Mesothelial cell of epicardium (in vitro differentiated cells): Measurements from ENCODE around the gene RNF141. TPM values are rescaled to one million over a fixed set of nuclear protein-coding genes. Genes with fewer than 3 reads are reported as not detected.

ENCODE experiments used
- DNase-seq, 2 experiments: peaks; one replicate each; pipeline ENCODE4 v3.0.0; 2021; ENCODE audit warnings: low spot score in 2 of 2; ENCODE audit not compliant: unreplicated experiment in 2 of 2
- H3K27ac Mint-ChIP-seq: 2 replicates; pipeline ENCODE4 v1.8.0; 2021; ENCODE audit warnings: mixed read lengths
- H3K27me3 Mint-ChIP-seq: 2 replicates; pipeline ENCODE4 v1.8.0; 2021; ENCODE audit warnings: low read depth, mixed read lengths
- H3K36me3 Mint-ChIP-seq: 2 replicates; pipeline ENCODE4 v1.8.0; 2021; ENCODE audit warnings: mixed read lengths
- H3K4me1 Mint-ChIP-seq: 2 replicates; pipeline ENCODE4 v1.8.0; 2021; ENCODE audit warnings: mixed read lengths
- H3K4me3 Mint-ChIP-seq: 2 replicates; pipeline ENCODE4 v1.8.0; 2021; ENCODE audit warnings: mild to moderate bottlenecking, moderate library complexity, mixed read lengths
- H3K9me3 Mint-ChIP-seq: 2 replicates; pipeline ENCODE4 v1.8.0; 2021; ENCODE audit warnings: mixed read lengths
- total RNA-seq: library from RNA; stranded (reverse); gene quantifications from 3 replicates; pipeline ENCODE4 v1.2.1, GENCODE V29; 2021
- TF ChIP-seq, protein P1 (sequence below): fragments of 200-600 bp; sonication (generic); IDR thresholded peaks from one replicate; pipeline ENCODE4 v1.5.0; 2021; ENCODE audit warnings: antibody characterized with exemption; ENCODE audit not compliant: unreplicated experiment

The RNF141 gene
- total RNA-seq, 1 donor from 2014 or later = 24.9 TPM

GRCh38 chr11:10561947-10562346 lies 21.0 kb upstream of the RNF141 start:
- no peaks in the 10 kb centered on the region for H3K9me3 Mint-ChIP-seq
- no peak for DNase-seq
- no peak overlapping the region for H3K4me3 Mint-ChIP-seq
- H3K36me3 Mint-ChIP-seq = no peaks in the 10 kb centered on the region
- H3K27me3 Mint-ChIP-seq = peaks cover 3% of the 10 kb centered on the region
- H3K27ac Mint-ChIP-seq = no peak overlapping the region
- H3K4me1 Mint-ChIP-seq = no peaks in the 10 kb centered on the region
- TF ChIP-seq, protein P1, sequence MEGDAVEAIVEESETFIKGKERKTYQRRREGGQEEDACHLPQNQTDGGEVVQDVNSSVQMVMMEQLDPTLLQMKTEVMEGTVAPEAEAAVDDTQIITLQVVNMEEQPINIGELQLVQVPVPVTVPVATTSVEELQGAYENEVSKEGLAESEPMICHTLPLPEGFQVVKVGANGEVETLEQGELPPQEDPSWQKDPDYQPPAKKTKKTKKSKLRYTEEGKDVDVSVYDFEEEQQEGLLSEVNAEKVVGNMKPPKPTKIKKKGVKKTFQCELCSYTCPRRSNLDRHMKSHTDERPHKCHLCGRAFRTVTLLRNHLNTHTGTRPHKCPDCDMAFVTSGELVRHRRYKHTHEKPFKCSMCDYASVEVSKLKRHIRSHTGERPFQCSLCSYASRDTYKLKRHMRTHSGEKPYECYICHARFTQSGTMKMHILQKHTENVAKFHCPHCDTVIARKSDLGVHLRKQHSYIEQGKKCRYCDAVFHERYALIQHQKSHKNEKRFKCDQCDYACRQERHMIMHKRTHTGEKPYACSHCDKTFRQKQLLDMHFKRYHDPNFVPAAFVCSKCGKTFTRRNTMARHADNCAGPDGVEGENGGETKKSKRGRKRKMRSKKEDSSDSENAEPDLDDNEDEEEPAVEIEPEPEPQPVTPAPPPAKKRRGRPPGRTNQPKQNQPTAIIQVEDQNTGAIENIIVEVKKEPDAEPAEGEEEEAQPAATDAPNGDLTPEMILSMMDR = no peak

- Mint-ChIP-seq H3K4me1 (no peaks in the 10 kb centered on the region), H3K9me3 (no peaks in the 10 kb centered on the region), H3K4me3 (no peak overlapping the region), H3K27ac (no peak overlapping the region), H3K36me3 (no peaks in the 10 kb centered on the region), H3K27me3 (peaks cover 7% of the 10 kb centered on the region)
- DNase-seq = no peak
- TF ChIP-seq, protein P1 = no peak
These were observed 20.2 kb upstream of the RNF141 start for GRCh38 chr11:10561043-10561818.

DNA sequence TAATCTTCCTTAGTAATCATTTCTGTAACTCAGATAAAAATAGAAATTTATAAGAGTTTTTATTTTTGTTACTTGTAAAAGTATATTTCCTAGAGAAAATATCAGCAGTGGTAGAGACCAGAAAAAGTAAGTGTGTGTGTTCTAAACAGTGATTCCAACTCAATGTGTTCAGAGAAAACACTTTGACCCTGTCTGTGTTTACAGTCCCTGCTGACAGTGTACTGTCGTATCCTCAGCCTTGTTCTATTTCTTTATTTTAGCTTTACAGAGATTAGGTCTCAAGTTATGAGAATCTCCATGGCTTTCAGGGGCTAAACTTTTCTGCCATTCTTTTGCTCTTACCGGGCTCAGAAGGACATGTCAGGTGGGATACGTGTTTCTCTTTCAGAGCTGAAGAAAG lies 17.3 kb upstream of the RNF141 start:
- TF ChIP-seq, protein P1 = no peak
- H3K36me3 Mint-ChIP-seq = no peaks in the 10 kb centered on the region

GRCh38 chr11:10556590-10556989 lies 15.6 kb upstream of the RNF141 start:
- Mint-ChIP-seq H3K4me1 (no peaks in the 10 kb centered on the region), H3K9me3 (peaks cover 6% of the 10 kb centered on the region), H3K4me3 (no peak overlapping the region), H3K36me3 (no peaks in the 10 kb centered on the region), H3K27me3 (peaks cover 11% of the 10 kb centered on the region), H3K27ac (no peak overlapping the region)
- DNase-seq = no peak
- TF ChIP-seq, protein P1 = no peak

More for the DNA sequence above, 17.3 kb upstream of the RNF141 start:
- no peak for DNase-seq
- H3K27ac Mint-ChIP-seq = no peak overlapping the region
- peaks cover 7% of the 10 kb centered on the region for H3K27me3 Mint-ChIP-seq
- H3K4me3 Mint-ChIP-seq = no peak overlapping the region
- no peaks in the 10 kb centered on the region for H3K9me3 Mint-ChIP-seq
- no peaks in the 10 kb centered on the region for H3K4me1 Mint-ChIP-seq

DNA sequence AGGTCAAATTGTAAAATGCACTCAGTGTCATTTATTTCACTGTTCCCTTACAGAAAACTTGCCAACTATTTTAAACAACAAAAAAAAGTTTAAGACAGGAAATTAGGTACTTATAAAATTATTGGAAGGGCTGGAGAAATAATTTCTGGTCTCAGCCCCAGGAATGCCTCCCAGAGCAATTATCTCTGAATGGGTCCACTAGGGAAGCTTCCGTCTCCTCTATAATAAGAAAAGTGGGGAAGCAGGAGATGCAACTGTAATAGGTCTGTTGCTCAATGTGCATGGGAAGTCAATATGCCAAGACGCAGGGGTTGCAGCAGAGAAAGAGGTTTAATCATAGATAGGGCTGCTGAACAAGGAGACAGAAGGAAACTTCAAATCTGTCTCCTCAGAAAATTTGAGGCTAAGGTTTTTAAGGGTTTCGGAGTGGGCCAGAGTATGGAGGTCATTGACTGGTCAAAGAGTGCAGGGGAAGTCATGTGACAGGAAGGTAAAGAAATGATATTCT lies 10.9 kb upstream of the RNF141 start:
- Mint-ChIP-seq H3K4me1 (no peaks in the 10 kb centered on the region), H3K27me3 (peaks cover 25% of the 10 kb centered on the region), H3K4me3 (no peak overlapping the region), H3K9me3 (peaks cover 14% of the 10 kb centered on the region), H3K36me3 (no peaks in the 10 kb centered on the region), H3K27ac (no peak overlapping the region)
- DNase-seq = no peak
- TF ChIP-seq, protein P1 = no peak
